ENCODE data around the gene G6PC1.
"Not testable (repeated sequence)": the region's sequence is repeated elsewhere in the genome, so short reads cannot be mapped to it uniquely, and the experiment has no call there.

The G6PC1 gene

GRCh38 chr17:42894283-42895184 lies 6.1 kb upstream of the G6PC1 start:
- Histone ChIP-seq H3K4me1 (ENCODE audit: control insufficient read depth, insufficient read depth, low read length) (peaks cover 7% of the 10 kb centered on the region), H3K9ac (ENCODE audit: low read depth, low read length) (no peak overlapping the region), H3K36me3 (ENCODE audit: control insufficient read depth, insufficient read depth, low read length) (no peaks in the 10 kb centered on the region), H3K9me3 (ENCODE audit: control insufficient read depth, insufficient read depth, low read length) (no peaks in the 10 kb centered on the region), H3K27me3 (ENCODE audit: control insufficient read depth, insufficient read depth, low read length) (no peaks in the 10 kb centered on the region), H3K4me3 (ENCODE audit: low read depth, low read length) (no peak overlapping the region)

GRCh38 chr17:42895185-42895555 lies 5.4 kb upstream of the G6PC1 start:
- Histone ChIP-seq H3K4me3 (ENCODE audit: low read depth, low read length) (no peak overlapping the region), H3K4me1 (ENCODE audit: control insufficient read depth, insufficient read depth, low read length) (peaks cover 7% of the 10 kb centered on the region), H3K9ac (ENCODE audit: low read depth, low read length) (no peak overlapping the region), H3K27me3 (ENCODE audit: control insufficient read depth, insufficient read depth, low read length) (no peaks in the 10 kb centered on the region), H3K36me3 (ENCODE audit: control insufficient read depth, insufficient read depth, low read length) (no peaks in the 10 kb centered on the region), H3K9me3 (ENCODE audit: control insufficient read depth, insufficient read depth, low read length) (no peaks in the 10 kb centered on the region)

- no peaks in the 10 kb centered on the region for H3K27me3 ChIP-seq (ENCODE audit: control insufficient read depth, insufficient read depth, low read length)
- no peak overlapping the region for H3K4me3 ChIP-seq (ENCODE audit: low read depth, low read length)
- no peaks in the 10 kb centered on the region for H3K36me3 ChIP-seq (ENCODE audit: control insufficient read depth, insufficient read depth, low read length)
- no peaks in the 10 kb centered on the region for H3K4me1 ChIP-seq (ENCODE audit: control insufficient read depth, insufficient read depth, low read length)
- H3K9me3 ChIP-seq (ENCODE audit: control insufficient read depth, insufficient read depth, low read length): no peaks in the 10 kb centered on the region
- H3K9ac ChIP-seq (ENCODE audit: low read depth, low read length): no peak overlapping the region
These were observed 2.3 kb upstream of the G6PC1 start for GRCh38 chr17:42898147-42898811.

GRCh38 chr17:42899981-42900380 lies 618 bp upstream of the G6PC1 start:
- H3K4me3 ChIP-seq (ENCODE audit: low read depth, low read length); H3K9ac ChIP-seq (ENCODE audit: low read depth, low read length); H3K4me1 ChIP-seq (ENCODE audit: control insufficient read depth, insufficient read depth, low read length); H3K27me3 ChIP-seq (ENCODE audit: control insufficient read depth, insufficient read depth, low read length); H3K36me3 ChIP-seq (ENCODE audit: control insufficient read depth, insufficient read depth, low read length); H3K9me3 ChIP-seq (ENCODE audit: control insufficient read depth, insufficient read depth, low read length): not testable (repeated sequence)

- H3K9me3 ChIP-seq (ENCODE audit: control insufficient read depth, insufficient read depth, low read length): no peaks in the 10 kb centered on the region
- no peak overlapping the region for H3K9ac ChIP-seq (ENCODE audit: low read depth, low read length)
- no peaks in the 10 kb centered on the region for H3K27me3 ChIP-seq (ENCODE audit: control insufficient read depth, insufficient read depth, low read length)
- no peaks in the 10 kb centered on the region for H3K36me3 ChIP-seq (ENCODE audit: control insufficient read depth, insufficient read depth, low read length)
- H3K4me1 ChIP-seq (ENCODE audit: control insufficient read depth, insufficient read depth, low read length): no peaks in the 10 kb centered on the region
- no peak overlapping the region for H3K4me3 ChIP-seq (ENCODE audit: low read depth, low read length)
These were observed 1.1 kb downstream of the G6PC1 start for GRCh38 chr17:42901535-42902229.

- H3K36me3 ChIP-seq (ENCODE audit: control insufficient read depth, insufficient read depth, low read length): no peaks in the 10 kb centered on the region
- H3K9me3 ChIP-seq (ENCODE audit: control insufficient read depth, insufficient read depth, low read length): no peaks in the 10 kb centered on the region
- no peaks in the 10 kb centered on the region for H3K4me1 ChIP-seq (ENCODE audit: control insufficient read depth, insufficient read depth, low read length)
- no peak overlapping the region for H3K9ac ChIP-seq (ENCODE audit: low read depth, low read length)
- H3K4me3 ChIP-seq (ENCODE audit: low read depth, low read length): no peak overlapping the region
- no peaks in the 10 kb centered on the region for H3K27me3 ChIP-seq (ENCODE audit: control insufficient read depth, insufficient read depth, low read length)
These were observed 3.5 kb downstream of the G6PC1 start for GRCh38 chr17:42904110-42904469.

GRCh38 chr17:42906772-42907446 lies 6.3 kb downstream of the G6PC1 start:
- H3K4me3 ChIP-seq (ENCODE audit: low read depth, low read length): no peak overlapping the region
- H3K4me1 ChIP-seq (ENCODE audit: control insufficient read depth, insufficient read depth, low read length): no peaks in the 10 kb centered on the region
- no peaks in the 10 kb centered on the region for H3K9me3 ChIP-seq (ENCODE audit: control insufficient read depth, insufficient read depth, low read length)

GRCh38 chr17:42908872-42909700 lies 8.5 kb downstream of the G6PC1 start:
- H3K9me3 ChIP-seq (ENCODE audit: control insufficient read depth, insufficient read depth, low read length): no peaks in the 10 kb centered on the region
- no peaks in the 10 kb centered on the region for H3K36me3 ChIP-seq (ENCODE audit: control insufficient read depth, insufficient read depth, low read length)
- no peak overlapping the region for H3K9ac ChIP-seq (ENCODE audit: low read depth, low read length)

More at GRCh38 chr17:42906772-42907446, 6.3 kb downstream of the G6PC1 start:
- H3K27me3 ChIP-seq (ENCODE audit: control insufficient read depth, insufficient read depth, low read length): no peaks in the 10 kb centered on the region
- no peak overlapping the region for H3K9ac ChIP-seq (ENCODE audit: low read depth, low read length)
- H3K36me3 ChIP-seq (ENCODE audit: control insufficient read depth, insufficient read depth, low read length): no peaks in the 10 kb centered on the region

GRCh38 chr17:42913522-42913921 lies 12.9 kb downstream of the G6PC1 start:
- H3K4me1 ChIP-seq (ENCODE audit: control insufficient read depth, insufficient read depth, low read length): peaks cover 5% of the 10 kb centered on the region
- no peak overlapping the region for H3K9ac ChIP-seq (ENCODE audit: low read depth, low read length)

More at GRCh38 chr17:42908872-42909700, 8.5 kb downstream of the G6PC1 start:
- no peaks in the 10 kb centered on the region for H3K27me3 ChIP-seq (ENCODE audit: control insufficient read depth, insufficient read depth, low read length)
- H3K4me1 ChIP-seq (ENCODE audit: control insufficient read depth, insufficient read depth, low read length): peaks cover 2% of the 10 kb centered on the region
- H3K4me3 ChIP-seq (ENCODE audit: low read depth, low read length): no peak overlapping the region

GRCh38 chr17:42913981-42914617 lies 13.5 kb downstream of the G6PC1 start:
- Histone ChIP-seq H3K4me3 (ENCODE audit: low read depth, low read length) (no peak overlapping the region), H3K4me1 (ENCODE audit: control insufficient read depth, insufficient read depth, low read length) (peaks cover 5% of the 10 kb centered on the region), H3K9me3 (ENCODE audit: control insufficient read depth, insufficient read depth, low read length) (no peaks in the 10 kb centered on the region), H3K36me3 (ENCODE audit: control insufficient read depth, insufficient read depth, low read length) (no peaks in the 10 kb centered on the region), H3K27me3 (ENCODE audit: control insufficient read depth, insufficient read depth, low read length) (no peaks in the 10 kb centered on the region), H3K9ac (ENCODE audit: low read depth, low read length) (no peak overlapping the region)

More at GRCh38 chr17:42913522-42913921, 12.9 kb downstream of the G6PC1 start:
- Histone ChIP-seq H3K36me3 (ENCODE audit: control insufficient read depth, insufficient read depth, low read length) (no peaks in the 10 kb centered on the region), H3K27me3 (ENCODE audit: control insufficient read depth, insufficient read depth, low read length) (no peaks in the 10 kb centered on the region), H3K9me3 (ENCODE audit: control insufficient read depth, insufficient read depth, low read length) (no peaks in the 10 kb centered on the region), H3K4me3 (ENCODE audit: low read depth, low read length) (no peak overlapping the region)
